Stimulated activated CD4-positive, alpha-beta T cell treated with anti-CD3 and anti-CD28 coated beads, Interleukin-4, amount 100 ng/mL, for 48 hours (primary cell): ENCODE data around the gene PKDCC.
"Not testable (repeated sequence)": the region's sequence is repeated elsewhere in the genome, so short reads cannot be mapped to it uniquely, and the experiment has no call there.

Experiments
- DNase-seq, 2 donors: peaks; one replicate each; pipeline ENCODE4 v3.0.0-alpha.2; 2020; ENCODE audit warnings: low read depth in 2 of 2

Gene PKDCC

DNA sequence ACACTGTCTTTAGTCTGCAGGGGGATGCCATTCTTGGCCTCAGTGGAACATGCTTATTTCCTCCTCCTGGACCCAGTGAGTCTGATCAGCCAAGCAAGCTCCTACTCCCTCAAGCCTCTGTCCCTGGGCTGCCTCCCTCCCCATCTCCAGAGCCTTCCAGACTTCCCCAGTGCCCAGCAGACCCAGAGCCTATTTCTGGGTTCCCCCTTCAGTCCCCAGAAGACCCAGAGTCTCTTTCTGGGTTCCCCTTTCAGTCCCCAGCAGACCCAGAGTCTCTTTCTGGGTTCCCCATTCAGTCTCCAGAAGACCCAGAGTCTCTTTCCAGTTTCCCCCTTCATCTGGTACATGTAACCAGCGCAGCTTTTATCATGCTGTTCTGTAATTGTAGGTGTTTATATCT lies 17.0 kb upstream of the PKDCC start:
- DNase-seq = no peak

DNA sequence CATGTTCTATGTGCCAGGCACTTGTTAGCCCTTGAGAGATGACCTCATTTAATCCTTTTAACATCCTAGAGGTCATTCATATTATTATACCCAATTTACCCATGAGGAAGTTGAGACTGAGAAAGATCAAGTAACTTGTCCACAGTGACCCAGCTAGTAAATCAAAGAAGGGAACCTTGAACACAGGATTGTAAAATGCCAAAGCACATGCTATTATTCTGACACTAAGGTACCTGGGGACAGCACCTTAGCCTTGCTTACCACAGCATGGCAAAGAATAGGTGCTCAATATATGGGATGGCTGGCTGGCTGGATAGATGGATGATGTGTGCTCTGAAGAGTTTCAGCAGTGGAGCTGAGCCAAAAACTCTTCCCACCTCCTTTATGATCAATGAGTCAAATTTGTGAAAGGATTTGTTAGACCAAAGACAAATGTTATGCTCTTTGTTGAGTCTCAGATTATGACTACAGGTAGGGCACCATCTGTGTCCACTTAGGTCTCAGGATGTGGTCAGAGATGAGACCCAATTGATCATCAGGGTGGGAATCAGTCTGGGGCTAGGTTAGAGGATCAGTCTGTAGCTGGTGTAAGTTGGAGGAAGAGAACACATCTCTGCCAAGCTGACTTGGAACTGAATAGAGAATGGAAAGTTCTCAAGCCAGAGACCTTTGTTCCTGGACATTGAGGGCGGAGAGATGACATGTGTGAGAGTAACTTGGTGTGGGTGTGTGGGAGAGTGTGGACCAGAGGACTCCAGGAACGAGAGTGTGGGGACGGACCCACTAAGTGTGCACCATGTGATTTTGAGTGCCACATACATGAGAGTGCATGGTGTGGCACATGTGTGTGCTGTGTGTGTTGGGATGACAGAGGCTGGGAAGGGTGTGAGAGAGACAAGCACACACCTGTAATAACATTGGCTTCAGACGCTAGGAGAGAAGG lies 16.3 kb upstream of the PKDCC start:
- DNase-seq = no peak

DNA sequence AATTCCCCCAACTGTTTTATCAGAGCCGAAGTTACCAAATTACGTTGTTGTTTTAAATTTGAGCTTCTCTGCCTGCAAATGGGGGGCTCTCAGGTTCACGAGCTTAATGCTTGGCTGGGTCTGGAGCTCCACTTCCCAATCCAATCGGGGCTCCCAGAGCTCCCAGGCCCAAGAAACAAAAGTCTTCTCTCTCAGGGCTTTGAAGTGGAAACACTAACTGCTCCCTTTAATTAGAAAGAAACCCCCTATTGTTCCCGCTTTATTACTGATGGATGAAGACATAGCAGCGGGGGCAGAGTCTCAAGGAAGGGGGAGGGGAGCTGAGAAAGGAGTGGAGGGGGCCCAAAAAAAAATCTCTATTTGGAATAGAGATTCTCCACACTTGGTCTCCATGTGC lies 15.6 kb upstream of the PKDCC start:
- no peak for DNase-seq

DNA sequence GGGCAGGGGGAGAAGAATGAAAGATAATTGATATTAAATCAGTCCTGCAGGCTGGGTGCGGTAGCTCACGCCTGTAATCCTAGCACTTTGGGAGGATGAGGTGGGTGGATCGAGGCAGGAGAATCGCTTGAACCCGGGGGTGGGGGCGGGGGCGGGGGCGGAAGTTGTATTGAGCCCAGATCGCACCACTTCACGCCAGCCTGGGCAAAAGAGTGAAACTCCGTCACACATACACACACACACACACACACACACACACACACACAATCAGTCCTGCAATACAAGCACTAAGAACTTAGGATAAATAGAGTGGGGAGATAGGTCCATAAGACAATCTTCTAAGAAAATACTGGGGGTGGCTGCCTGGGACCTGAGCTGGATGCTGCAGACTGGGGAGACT lies 15.1 kb upstream of the PKDCC start:
- no peak for DNase-seq

DNA sequence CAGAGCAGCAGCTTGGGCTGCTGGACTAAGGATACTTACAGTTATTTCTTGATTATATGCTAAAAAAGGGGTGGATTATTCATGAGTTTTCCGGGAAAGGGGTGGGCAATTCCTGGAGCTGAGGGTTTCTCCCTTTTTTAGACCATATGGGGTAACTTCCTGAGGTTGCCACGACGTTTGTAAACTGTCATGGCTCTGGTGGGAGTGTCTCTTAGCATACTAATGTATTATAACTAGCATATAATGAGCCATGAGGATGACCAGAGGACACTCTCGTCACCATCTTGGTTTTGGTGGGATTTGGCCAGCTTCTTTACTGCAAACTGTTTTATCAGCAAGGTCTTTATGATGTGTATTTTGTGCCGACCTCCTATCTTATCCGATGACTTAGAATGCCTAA lies 13.7 kb upstream of the PKDCC start:
- not testable (repeated sequence) for DNase-seq

DNA sequence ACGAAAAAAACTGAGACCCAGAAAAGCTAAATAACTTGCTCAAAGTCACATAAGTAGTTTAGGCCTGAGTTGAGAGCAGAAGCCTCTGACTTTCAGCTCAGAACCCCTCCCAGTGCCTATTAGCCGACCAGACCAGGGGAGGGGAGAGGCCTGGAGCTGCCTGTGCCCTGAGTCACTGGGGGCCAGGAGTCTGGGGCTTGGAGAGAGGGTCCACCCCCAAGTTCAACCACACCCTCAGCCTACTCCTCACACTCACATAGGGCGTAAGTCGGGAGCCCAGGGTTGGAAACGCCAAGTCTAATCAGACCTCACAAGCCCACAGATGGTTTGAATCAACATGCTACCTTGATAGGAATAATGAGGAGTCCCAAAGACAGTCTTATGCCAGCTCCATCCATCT lies 12.6 kb upstream of the PKDCC start:
- no peak for DNase-seq

DNA sequence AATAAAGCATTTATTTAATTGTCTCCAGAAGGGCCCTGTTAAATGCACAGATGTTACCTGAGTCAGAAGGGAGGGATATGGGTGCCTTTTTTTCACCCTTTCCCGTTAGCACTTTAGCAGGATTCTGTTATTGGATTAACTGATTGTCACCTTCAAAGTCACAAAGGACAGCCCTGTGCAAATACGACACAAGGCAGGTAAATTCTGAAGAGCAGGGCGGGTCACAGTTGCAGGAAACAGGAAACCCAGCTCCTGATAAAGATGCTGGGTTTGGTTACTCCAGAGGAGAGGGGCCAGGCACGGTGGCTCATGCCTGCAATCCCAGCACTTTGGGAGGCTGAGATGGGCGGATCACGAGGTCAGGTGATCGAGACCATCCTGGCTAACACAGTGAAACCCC lies 11.4 kb upstream of the PKDCC start:
- DNase-seq = no peak

DNA sequence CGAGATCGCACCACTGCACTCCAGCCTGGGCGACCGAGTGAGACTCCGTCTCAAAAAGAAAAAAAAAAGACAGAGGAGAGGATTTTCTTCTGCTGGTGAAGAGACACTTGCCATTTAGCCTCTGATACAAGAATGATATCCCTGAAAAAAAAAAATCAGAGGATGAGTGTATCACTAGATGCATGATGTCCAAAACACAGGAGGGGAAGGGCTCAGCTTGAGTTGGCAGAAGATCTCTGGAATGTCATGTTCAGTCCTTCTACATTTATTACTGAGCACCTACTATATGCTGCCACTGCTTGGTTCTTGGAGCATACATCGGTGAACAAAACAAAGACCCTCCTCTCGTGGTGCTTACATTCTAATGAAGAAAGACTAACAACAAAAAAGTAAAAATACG lies 10.9 kb upstream of the PKDCC start:
- no peak for DNase-seq

DNA sequence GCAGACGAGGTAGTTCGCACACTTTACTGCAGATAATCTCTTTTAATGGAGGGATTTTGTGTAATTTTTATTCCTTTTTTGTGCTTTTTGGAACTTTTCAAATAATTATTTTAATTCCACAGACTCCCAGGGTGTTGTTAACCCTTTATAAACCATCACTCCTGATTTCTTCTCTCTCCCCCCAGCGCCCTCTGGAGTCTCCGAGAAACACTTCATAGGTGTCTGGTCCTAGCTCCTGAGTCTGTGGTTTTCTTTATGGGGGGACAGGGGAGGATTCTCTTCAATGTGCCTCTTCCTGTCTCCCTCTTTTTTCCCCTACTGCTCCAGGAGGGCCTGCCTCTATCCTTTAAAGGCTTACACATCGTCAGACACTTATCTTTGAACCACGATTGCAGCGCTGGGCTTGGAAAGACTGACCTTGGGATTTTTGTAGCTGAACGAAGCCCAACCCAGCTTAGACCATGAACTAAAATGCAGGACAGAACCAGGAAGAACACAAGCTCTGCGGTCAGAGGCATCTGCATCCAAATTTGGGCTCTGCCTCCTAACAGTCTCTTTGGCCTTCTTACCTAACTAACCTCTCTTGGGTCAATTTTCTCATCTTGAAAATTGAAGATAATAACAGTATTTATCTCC lies 7.1 kb upstream of the PKDCC start:
- no peak for DNase-seq

DNA sequence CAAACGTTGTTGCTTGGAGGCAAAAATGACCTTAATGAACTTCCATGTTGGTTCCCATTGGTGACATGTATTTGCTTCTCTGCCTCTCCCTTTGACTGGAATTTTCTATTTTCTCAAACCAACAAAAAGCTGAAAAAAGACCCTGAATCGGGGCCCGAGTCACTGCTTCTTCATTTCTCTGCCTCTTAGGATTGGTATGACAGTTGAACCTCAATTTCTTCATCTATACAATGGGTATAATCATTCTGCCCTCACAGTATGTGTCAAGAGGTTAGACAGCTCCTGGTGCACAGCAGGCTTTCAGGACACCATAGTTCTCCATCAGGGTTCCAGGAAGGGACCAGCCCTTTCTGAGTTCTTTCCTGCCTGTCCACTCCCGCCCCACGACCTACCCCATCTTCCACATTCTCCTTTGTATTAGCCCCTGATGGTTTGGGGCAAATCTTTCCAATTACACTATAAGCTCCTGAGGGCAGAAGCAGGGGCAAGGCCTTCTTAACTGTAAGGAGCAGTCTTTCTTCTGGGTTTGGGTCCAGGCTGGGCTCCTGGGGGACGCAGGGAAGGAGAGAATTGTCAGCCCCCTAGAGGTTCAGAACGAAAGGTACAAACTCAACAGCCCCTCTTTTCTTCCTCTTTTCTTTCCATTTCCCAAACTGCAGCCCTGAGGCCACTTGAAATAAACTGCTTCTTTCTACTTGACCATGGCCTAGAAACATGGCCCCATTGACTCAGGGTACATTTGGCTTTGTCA lies 6.3 kb upstream of the PKDCC start:
- no peak for DNase-seq

DNA sequence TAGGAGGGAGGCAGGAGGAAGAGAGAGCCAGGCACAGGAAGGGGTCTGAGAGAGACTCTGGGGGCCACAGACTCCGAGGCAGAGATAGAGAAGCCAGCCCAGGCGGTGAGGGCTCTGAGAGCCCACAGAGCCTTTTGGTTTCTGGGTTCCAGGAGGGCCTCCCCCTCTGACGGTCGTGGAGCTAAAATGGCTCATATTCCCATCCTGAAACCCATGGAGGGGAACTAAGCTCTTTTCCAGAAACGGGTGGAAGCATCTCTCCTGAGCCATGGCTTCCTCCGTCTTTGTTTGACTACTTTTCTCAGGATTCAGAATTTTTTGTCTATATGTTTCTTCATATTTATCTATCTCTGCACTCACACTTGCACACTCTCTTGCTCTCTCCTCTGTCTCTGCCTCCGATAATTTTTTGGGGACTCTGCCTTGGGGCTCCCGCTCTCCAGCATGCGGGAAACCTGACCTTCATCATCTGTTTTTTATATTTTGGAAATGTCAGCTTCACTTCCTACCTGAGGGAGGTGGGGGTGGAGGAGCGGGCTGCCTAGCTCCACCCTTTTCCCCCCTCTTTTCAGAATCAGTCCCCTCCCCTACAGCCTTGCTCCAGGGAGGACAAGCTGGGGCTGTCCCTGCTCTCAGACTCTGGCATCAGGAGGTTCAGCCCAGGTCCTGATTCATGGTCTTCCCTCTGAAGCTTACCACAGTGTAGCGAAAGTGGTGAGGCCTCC lies 5.0 kb upstream of the PKDCC start:
- no peak for DNase-seq

DNA sequence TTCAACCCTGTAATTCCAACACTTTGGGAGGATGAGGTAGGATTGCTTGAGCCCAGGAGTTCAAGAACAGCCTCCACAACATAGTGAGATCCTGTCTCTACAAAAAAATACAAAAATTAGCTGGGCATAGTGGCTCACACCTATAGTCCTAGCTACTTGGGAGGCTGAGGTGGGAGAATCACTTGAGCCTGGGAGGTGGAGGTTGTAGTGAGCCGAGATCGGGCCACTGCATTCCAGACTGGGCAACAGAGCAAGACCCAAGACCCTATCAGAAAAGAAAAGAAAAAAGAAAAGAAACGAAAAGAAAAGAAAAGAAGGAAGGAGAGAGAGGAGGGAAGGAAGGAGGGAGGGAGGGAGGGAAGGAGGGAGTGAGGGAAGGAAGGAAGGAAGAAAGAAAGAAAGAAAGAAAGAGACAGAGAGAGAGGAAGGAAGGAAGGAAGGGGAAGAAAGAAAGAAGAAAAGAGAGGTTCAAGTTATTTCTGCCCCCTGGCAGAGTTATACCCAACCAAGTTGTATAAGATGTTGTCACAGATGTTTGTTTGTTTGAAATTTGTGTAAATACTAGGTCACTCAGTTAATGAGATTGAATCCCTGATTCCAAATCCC lies 3.9 kb upstream of the PKDCC start:
- DNase-seq = no peak

DNA sequence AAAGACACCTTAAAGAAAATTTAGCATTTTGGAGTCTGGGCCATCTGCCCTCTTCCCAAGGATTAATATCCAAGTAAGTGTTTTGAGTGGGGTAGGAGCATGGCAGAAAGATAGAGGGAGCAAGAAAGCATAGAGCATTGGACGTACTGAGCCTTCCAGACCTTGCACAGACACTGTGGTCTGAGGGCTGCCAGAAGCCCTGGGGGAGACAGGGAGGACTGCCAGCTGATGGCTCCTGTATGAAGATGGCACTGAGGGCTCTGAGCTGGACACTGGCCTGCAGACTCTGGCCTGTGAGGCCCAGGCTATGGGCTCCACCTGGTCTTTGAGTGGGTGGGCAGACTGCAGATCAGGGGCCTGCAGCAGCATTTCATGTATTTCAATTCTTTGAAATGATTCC lies 2.9 kb upstream of the PKDCC start:
- DNase-seq = no peak

DNA sequence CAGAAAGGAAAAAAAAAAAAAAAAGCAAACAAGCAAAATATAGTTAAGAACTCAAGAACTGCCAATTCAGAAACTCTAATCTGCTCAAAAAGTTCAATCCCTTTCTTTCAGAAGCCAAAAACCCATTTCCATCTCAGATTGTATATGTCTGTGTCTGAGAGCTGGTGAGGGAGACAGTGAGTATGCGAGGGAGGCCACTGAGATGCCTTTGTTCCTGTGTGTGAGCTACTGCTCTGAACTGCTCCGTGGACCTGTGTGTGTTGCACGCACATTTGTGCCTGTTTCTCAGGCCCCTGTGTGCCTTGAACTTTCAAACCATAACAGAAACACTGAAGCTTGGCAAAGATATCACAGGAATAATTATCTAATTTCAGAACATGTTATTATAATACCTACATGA lies 2.5 kb upstream of the PKDCC start:
- DNase-seq = no peak

DNA sequence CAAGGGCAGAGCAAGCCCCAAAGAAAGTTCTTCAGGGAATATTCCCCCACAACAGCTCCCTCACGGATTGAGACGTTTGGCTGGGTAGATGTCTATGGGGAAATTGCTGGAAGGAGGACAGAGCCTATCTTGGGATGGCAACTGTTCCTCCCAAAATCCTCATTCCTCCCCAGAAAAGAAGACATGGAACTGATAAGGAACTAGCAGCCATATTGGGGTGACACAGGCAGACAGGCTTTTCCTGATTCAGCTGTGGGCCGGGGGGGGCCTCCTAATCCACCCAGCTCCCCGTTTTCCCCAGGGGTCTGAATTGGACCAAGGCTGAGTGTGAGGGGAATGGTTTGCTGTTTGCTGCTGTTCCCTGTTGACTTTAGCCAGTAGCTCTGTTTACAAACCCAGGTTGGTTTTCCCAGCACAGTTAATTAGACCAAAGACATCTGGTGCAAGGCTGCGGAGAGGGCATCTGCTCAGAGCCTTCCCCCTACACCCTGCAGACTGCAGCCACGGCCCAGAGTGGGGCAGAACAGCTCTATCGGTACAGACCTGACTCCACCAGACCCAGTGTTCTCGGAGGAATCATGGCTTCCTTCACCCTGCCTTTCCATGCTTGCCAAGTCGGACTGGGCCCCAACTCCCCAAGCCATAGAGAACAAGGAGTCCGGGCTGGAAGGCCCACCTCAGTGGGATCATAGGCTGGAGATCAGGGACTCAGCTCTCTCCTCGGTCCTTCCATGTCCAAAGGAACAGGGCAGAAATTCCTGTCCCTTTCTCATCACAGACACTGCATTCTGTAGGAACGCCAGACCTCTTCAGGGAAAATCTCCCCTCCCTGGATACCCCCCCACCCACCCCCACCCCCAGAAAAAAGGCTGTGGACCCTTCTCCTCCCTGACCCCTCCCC lies 1.7 kb upstream of the PKDCC start:
- no peak for DNase-seq

DNA sequence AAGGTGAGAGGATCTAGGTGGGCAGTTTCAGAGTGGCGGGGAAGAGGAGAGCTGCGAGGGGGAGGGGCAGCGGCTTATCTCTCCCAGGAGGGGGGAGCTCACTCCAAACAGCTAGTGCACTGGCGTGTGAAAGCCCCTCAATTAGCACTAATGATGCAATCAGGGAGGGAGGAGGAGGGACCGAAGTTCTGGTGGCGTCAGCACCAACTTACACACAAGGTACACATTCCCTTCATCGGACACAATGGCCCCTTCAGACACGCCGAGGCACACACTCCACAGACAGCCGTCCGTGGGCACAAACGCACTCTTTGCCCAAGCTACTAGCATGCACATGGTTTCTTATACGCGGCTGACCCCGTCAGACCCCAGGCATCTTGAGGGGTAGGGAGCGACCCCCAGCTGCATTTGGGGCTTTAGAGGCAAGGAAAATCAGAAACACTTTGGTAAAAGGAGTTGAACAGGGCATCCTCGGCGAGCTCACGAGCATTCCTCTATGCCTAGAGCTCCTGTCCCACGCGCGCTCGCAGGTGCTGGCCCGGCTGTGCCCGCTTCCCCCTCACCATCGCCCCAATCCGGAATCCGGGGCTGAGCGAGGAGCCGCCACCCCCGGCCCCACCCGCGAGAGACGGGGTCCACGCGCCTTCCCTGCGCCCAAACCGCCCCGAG lies 868 bp upstream of the PKDCC start:
- no peak for DNase-seq

DNA sequence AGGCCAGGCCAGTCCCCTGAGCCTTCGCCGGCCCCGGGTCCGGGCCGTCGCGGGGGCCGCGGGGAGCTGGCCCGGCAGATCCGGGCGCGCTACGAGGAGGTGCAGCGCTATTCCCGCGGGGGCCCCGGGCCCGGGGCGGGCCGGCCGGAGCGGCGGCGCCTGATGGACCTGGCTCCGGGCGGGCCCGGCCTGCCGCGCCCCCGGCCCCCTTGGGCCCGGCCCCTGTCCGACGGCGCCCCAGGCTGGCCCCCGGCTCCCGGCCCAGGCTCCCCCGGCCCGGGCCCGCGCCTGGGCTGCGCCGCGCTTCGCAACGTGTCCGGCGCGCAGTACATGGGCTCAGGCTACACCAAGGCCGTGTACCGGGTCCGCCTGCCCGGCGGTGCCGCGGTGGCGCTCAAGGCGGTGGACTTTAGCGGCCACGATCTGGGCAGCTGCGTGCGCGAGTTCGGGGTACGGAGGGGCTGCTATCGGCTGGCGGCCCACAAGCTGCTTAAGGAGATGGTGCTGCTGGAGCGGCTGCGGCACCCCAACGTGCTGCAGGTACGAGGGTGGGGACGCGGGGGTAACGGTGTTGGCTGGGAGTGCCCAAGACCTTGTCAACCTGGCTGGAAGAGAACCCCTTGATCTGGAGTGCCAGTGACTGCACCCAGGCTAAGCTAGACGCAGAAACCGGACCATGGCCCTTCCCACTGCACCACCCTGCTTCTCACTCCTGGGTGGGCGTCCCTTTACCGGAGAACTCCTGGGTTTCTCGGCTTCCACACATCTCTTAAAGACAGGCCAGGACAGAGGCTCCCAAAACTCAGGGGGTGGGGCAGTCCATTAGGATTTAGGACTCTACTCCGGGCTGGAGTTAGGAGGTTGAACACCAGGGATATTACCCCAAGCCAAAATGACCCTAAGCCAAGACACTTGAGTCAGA lies 739 bp downstream of the PKDCC start:
- DNase-seq = no peak

DNA sequence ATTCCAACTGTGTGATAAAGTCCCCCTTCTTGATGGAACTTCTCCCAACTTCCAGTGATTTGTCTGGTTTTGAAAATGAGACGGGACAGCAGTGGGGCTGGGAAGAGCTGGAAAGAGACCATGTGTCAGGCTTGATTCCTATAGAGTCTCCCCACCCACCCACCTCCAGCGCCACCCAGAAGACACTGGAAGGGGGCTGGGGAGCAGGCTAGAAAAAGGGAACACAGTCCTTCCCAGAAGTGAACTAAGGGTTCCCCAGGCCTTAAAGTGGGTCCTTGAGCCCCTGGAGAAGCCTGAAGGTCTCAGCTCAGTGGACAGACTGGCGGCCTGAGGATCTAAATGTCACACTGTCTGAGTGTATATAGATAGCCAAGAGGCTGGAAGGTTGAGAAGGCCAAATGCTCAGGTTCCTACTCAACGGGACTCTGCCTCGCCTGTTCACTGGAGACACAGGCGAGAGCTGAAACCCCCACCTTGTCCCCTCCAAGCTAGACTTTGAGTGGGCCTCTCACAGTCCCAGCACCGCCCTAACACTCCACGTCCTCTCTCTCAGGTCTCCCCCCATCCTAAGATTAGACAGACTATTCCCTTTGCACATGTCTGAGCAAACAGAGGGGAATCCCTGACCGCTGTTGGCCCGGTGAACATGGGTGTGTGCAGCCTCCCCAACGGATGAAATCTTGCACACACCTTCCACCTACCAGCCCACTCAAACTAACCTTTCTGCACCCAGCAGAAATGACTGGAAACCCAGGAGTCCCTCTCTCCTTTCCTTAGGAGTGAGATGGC lies 1.6 kb downstream of the PKDCC start:
- no peak for DNase-seq
